Esophagus muscularis mucosa (tissue), 3 donors: Measurements from ENCODE around the gene KCNE4.

Experiments
- CTCF ChIP-seq, 3 experiments: fragments of 200-600 bp in 2 of 3; fragments of 450-650 bp in 1 of 3; sonication (generic) in 2 of 3; IDR thresholded peaks; one replicate each; pipeline ENCODE4 v1.5.1; 2017 to 2019; ENCODE audit warnings: antibody characterized with exemption in 3 of 3, mild to moderate bottlenecking in 2 of 3, moderate library complexity in 1 of 3
- POLR2AphosphoS5 ChIP-seq, 2 donors: sonication (generic); formaldehyde crosslinking; IDR thresholded peaks; one replicate each; pipeline ENCODE4 v1.6.1; 2017; ENCODE audit warnings: antibody characterized with exemption in 2 of 2

GRCh38 chr2:223032187-223033142, 19.5 kb upstream of the KCNE4 start:
- TF ChIP-seq CTCF (IDR thresholded peaks at IDR 0.05) (no peak), POLR2AphosphoS5 (IDR thresholded peaks at IDR 0.05) (no peak)
